ENCODE measurements around the gene DHX16.

Gene DHX16

GRCh38 chr6:30691208-30691847 lies 18.5 kb upstream of the DHX16 start:
- no peak for DNase-seq

GRCh38 chr6:30690403-30691207 lies 17.8 kb upstream of the DHX16 start, which contains the start of gene NRM:
NRM (minus strand) TSS chr6:30690984; CDS start chr6:30690974, 10 bp downstream.
- DNase-seq, result peak; percentile 87 to 92

GRCh38 chr6:30689985-30690384 lies 17.2 kb upstream of the DHX16 start:
- DNase-seq, result no peak

- DNase-seq, result no peak
Observed at GRCh38 chr6:30689022-30689865, 16.4 kb upstream of the DHX16 start.

- no peak for DNase-seq
Observed at GRCh38 chr6:30688569-30688968, 15.8 kb upstream of the DHX16 start.

GRCh38 chr6:30687659-30688431 lies 15.0 kb upstream of the DHX16 start:
- DNase-seq, result no peak

- DNase-seq, result peak; percentile 64 to 80
Observed at GRCh38 chr6:30686908-30687658, 14.3 kb upstream of the DHX16 start.

GRCh38 chr6:30686009-30686907 lies 13.5 kb upstream of the DHX16 start, which contains the start of gene PPP1R18:
PPP1R18 (minus strand) TSS chr6:30686645; CDS start chr6:30686018, 627 bp downstream.
- DNase-seq, result peak in 1 of 2 experiments; percentile 36

GRCh38 chr6:30685157-30686008 lies 12.6 kb upstream of the DHX16 start:
- DNase-seq, result no peak

- no peak for DNase-seq
Observed at GRCh38 chr6:30684386-30685156, 11.8 kb upstream of the DHX16 start.

GRCh38 chr6:30683980-30684338 lies 11.2 kb upstream of the DHX16 start:
- no peak for DNase-seq

- DNase-seq, result no peak
Observed at GRCh38 chr6:30683183-30683979, 10.6 kb upstream of the DHX16 start.

GRCh38 chr6:30682143-30683117 lies 9.6 kb upstream of the DHX16 start:
- DNase-seq, result no peak

- no peak for DNase-seq
Observed at GRCh38 chr6:30681766-30682142, 8.9 kb upstream of the DHX16 start.

- DNase-seq, result no peak
Observed at GRCh38 chr6:30679765-30680535, 7.1 kb upstream of the DHX16 start.

Data from NCI-H446 (cell line).